HepG2 (cell line): ENCODE data around the gene PKP3. TPM values are rescaled to one million over a fixed set of nuclear protein-coding genes. Genes with fewer than 3 reads are reported as not detected.
"Not testable (repeated sequence)": the region's sequence is repeated elsewhere in the genome, so short reads cannot be mapped to it uniquely, and the experiment has no call there.

Experiments used
- ATAC-seq: fragments of 200-7000 bp; cut with Tn5 transposase; 3 replicates; pipeline ENCODE4 v1.9.1; 2020; ENCODE audit warnings: mild to moderate bottlenecking, moderate library complexity
- BruUV-seq: library from RNA; stranded (reverse); fragments of 400-500 nt; replicated peaks from 2 replicates; lab custom pipeline; 2021; lab: Mats Ljungman, UMichigan
- CTCF ChIA-PET: fragments of 300-600 bp; formaldehyde crosslinking; extraction: SDS; loops from one replicate; lab custom pipeline; 2021; ENCODE audit warnings: low total read pairs, inconsistent platforms, low intra/inter-chr PET ratio; lab: Yijun Ruan, JAX
- POLR2A ChIA-PET: fragments of 350-600 bp; sonication (Branson Sonifier 250); formaldehyde crosslinking; loops from one replicate; lab custom pipeline; 2020; ENCODE audit warnings: antibody characterized with exemption, inconsistent platforms; lab: Yijun Ruan, JAX
- DNase-seq: peaks from one replicate; pipeline ENCODE4 v3.0.0-alpha.2; 2015; ENCODE audit warnings: low spot score
- FAIRE-seq: peaks from 3 replicates; lab custom pipeline; 2011; peaks lifted over from hg19 to GRCh38; lab: Jason Lieb, UNC
- H2AFZ ChIP-seq: one replicate; pipeline ENCODE4 v1.6.1; 2011; ENCODE audit warnings: low read length, inconsistent platforms
- H3K27ac ChIP-seq: fragments of 300-600 bp; 3 replicates; pipeline ENCODE4 v1.8.0; 2011; ENCODE audit warnings: mixed run types, mild to moderate bottlenecking, mixed read lengths, low read length, inconsistent platforms; ENCODE audit not compliant: insufficient read depth; ENCODE audit errors: extremely low read length
- H3K27me3 ChIP-seq, 2 experiments: fragments of 200-600 bp in 1 of 2; 2 replicates in 1 of 2; 3 replicates in 1 of 2; pipeline versions ENCODE4 v1.6.0 to v1.8.0; 2011; ENCODE audit warnings: low read length in 2 of 2, mild to moderate bottlenecking in 2 of 2, moderate library complexity in 2 of 2, inconsistent platforms in 1 of 2; ENCODE audit not compliant: insufficient read depth in 2 of 2, control insufficient read depth in 1 of 2
- H3K36me3 ChIP-seq, 2 experiments: fragments of 200-600 bp in 1 of 2; replicated peaks in 1 of 2; 2 replicates in 1 of 2; 3 replicates in 1 of 2; pipeline versions ENCODE4 v1.5.1 to v1.8.0; 2011; ENCODE audit warnings: low read length in 2 of 2, inconsistent platforms in 1 of 2; ENCODE audit not compliant: insufficient read depth in 2 of 2, control insufficient read depth in 1 of 2
- H3K4me1 ChIP-seq: 2 replicates; pipeline ENCODE4 v1.5.1; 2012; ENCODE audit warnings: low read length, inconsistent platforms; ENCODE audit not compliant: insufficient read depth
- H3K4me2 ChIP-seq: 2 replicates; pipeline ENCODE4 v1.6.0; 2011; ENCODE audit warnings: low read depth, low read length, inconsistent platforms
- H3K4me3 ChIP-seq, 3 experiments: fragments of 200-600 bp in 1 of 3; sonication (generic), shearing (Covaris generic) in 1 of 3; replicated peaks in 1 of 3; 2 replicates each; pipeline ENCODE4 v1.5.1; 2011 to 2016; ENCODE audit warnings: low read length in 3 of 3, inconsistent platforms in 2 of 3, low read depth in 2 of 3, mild to moderate bottlenecking in 2 of 3, control low read depth in 1 of 3, mixed read lengths in 1 of 3; ENCODE audit not compliant: insufficient read depth in 1 of 3
- H3K79me2 ChIP-seq: one replicate; pipeline ENCODE4 v1.6.1; 2011; ENCODE audit warnings: low read length, inconsistent platforms; ENCODE audit not compliant: insufficient read depth
- H3K9ac ChIP-seq: 2 replicates; pipeline ENCODE4 v1.6.0; 2011; ENCODE audit warnings: mild to moderate bottlenecking, low read depth, low read length, inconsistent platforms; ENCODE audit not compliant: insufficient read depth
- H3K9me3 ChIP-seq: 2 replicates; pipeline ENCODE4 v1.5.1; 2012; ENCODE audit warnings: mild to moderate bottlenecking, low read length
- H4K20me1 ChIP-seq: 2 replicates; pipeline ENCODE4 v1.6.0; 2011; ENCODE audit warnings: inconsistent platforms, mild to moderate bottlenecking, low read length, moderate library complexity; ENCODE audit not compliant: insufficient read depth
- FLYWCH1 ChIP-seq: sonication (generic); formaldehyde crosslinking; IDR thresholded peaks from 2 replicates; pipeline ENCODE4 v1.8.1; 2023; ENCODE audit warnings: mild to moderate bottlenecking, missing genetic modification reagents
- ZNF687 ChIP-seq: sonication (generic); formaldehyde crosslinking; IDR thresholded peaks from 2 replicates; pipeline ENCODE4 v1.5.1; 2020; ENCODE audit warnings: mild to moderate bottlenecking, missing genetic modification reagents, moderate library complexity
- WGBS: methylation state at CpG from one replicate; pipeline ENCODE4 v1.1.6; 2017; ENCODE audit warnings: low lambda C conversion rate; 5-methylcytosine and 5-hydroxymethylcytosine counted together
- in situ Hi-C: cut with HindIII; loops from 2 replicates; pipeline ENCODE4 v1.10.0; 2017; ENCODE audit warnings: low pct_unique_long_range_greater_than_20kb; ENCODE audit not compliant: extremely low pct_ligation_motif_present
- intact Hi-C: fragments of 100-400 bp; cut with micrococcal nuclease; formaldehyde crosslinking; loops from one replicate; pipeline ENCODE4 v1.10.0; 2022; ENCODE audit not compliant: unreplicated experiment
- polyA plus RNA-seq, 8 experiments: library from polyadenylated mRNA; depleted of rRNA in 3 of 8; stranded (reverse) in 7 of 8; unstranded in 1 of 8; fragments of >200 nt; fragmentation: Illumina TruSeq in 4 of 8; extraction: Trizol in 4 of 8; gene quantifications; 2 replicates each; pipeline versions ENCODE4 v1.2.1 to v1.2.3, GENCODE V29; 2011 to 2016; ENCODE audit warnings: low read depth in 4 of 8, missing spikeins in 1 of 8, mixed read lengths in 1 of 8; ENCODE audit not compliant: insufficient read depth in 1 of 8
- total RNA-seq, 5 experiments: library from RNA; depleted of rRNA; stranded (reverse); fragments of >200 nt; fragmentation: Illumina TruSeq; extraction: Trizol; gene quantifications; 2 replicates each; pipeline ENCODE4 v1.2.3, GENCODE V29; 2016; ENCODE audit warnings: low read depth in 1 of 5

PKP3 gene
- total and polyA plus RNA-seq, 2 of the 13 experiments (the other 11 are each of a cell fraction or from before 2014, with no cell fraction given): 18.0 to 28.7 TPM

GRCh38 chr11:362642-363442 lies 31.2 kb upstream of the PKP3 start:
- BruUV-seq: no TSS peak
- H3K27ac ChIP-seq: no peak overlapping the region
- H3K79me2 ChIP-seq: no peaks in the 10 kb centered on the region
- in situ Hi-C loops (no loop called here), intact Hi-C loops (no loop called here)
- H3K9me3 ChIP-seq: peaks cover 9% of the 10 kb centered on the region
- FAIRE-seq (no peak), DNase-seq (no peak), ATAC-seq (no peak)
- WGBS: 81% methylated on average over 4 of the region's 36 CpGs
- H3K4me3 ChIP-seq: no peak overlapping the region
- POLR2A ChIA-PET: interaction anchor here (0.8 to 2.0 kb wide), 2 partner anchors 34 to 57 kb away, joined by 3 to 7 read pairs; no protein-coding TSS in a partner anchor
- H4K20me1 ChIP-seq: no peaks in the 10 kb centered on the region
- CTCF ChIA-PET: no interaction called here
- H3K4me2 ChIP-seq: no peak overlapping the region
- H3K9ac ChIP-seq: no peak overlapping the region
- peaks cover 10 to 30% of the 10 kb centered on the region in 2 experiments for H3K27me3 ChIP-seq
- peaks cover 17% of the 10 kb centered on the region for H3K4me1 ChIP-seq
- TF ChIP-seq ZNF687 (CRISPR knock-in tag) (peak; percentile 26), FLYWCH1 (CRISPR knock-in tag) (no peak)
- H3K36me3 ChIP-seq: no peaks in the 10 kb centered on the region
- no peak overlapping the region for H2AFZ ChIP-seq

GRCh38 chr11:363443-363805 lies 30.6 kb upstream of the PKP3 start:
- H3K9ac ChIP-seq, H3K79me2 ChIP-seq, FAIRE-seq, DNase-seq, H3K4me3 ChIP-seq, H4K20me1 ChIP-seq, H3K27ac ChIP-seq, in situ Hi-C loops, H2AFZ ChIP-seq, H3K4me2 ChIP-seq, CTCF ChIA-PET, ATAC-seq, H3K9me3 ChIP-seq, BruUV-seq, H3K36me3 ChIP-seq, intact Hi-C loops: not testable (repeated sequence)
- H3K4me1 ChIP-seq: peaks cover 17% of the 10 kb centered on the region
- POLR2A ChIA-PET: interaction anchor here (0.8 to 2.0 kb wide), 3 partner anchors 34 to 58 kb away, joined by 3 to 7 read pairs (median 5); no protein-coding TSS in a partner anchor
- no CpG with 5 or more reads among the region's 22 CpGs for WGBS
- H3K27me3 ChIP-seq: peaks cover 10 to 34% of the 10 kb centered on the region in 2 experiments
